ENCODE data around the gene CASP4. TPM values are rescaled to one million over a fixed set of nuclear protein-coding genes. Genes with fewer than 3 reads are reported as not detected.

The CASP4 gene
- total and polyA plus RNA-seq, 9 of the 15 experiments (the other 6 are each of a cell fraction or from before 2014, with no cell fraction given) = 0.15 to 0.42 (median 0.27) TPM; not detected in 1

- TF ChIP-seq TCF15 (CRISPR knock-in tag; IDR thresholded peaks at IDR 0.05) (no peak), HLTF (IDR thresholded peaks at IDR 0.05) (no peak), E4F1 (CRISPR knock-in tag; IDR thresholded peaks at IDR 0.05; ENCODE audit: borderline replicate concordance) (no peak), MYNN (IDR thresholded peaks at IDR 0.05) (no peak), MYNN (CRISPR knock-in tag; IDR thresholded peaks at IDR 0.05) (no peak)
Measured at GRCh38 chr11:104965735-104966134, 2.6 kb downstream of the CASP4 start (continued).

DNA sequence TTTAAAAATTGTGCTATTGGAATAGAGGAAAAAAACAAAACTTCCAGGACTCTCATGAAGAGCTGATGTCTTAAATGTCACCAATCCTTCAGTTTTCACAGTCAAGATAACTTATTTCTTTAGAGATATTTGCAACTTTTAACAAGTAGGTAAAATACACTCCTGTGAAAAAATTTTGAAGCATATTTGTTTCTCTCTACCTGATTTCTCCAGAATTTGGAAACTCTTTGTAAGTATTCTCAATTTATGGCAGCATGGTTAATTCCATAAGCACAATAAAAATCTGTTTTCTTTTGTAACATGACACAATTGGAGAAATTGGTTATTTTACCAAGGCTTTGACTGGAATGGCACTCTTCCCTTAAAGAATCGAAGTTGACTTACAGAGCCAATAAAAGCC, 4.1 kb downstream of the CASP4 start:
- no peak overlapping the region for H3K9ac ChIP-seq (ENCODE audit: insufficient read depth in 1 of 2, low read depth in 2 of 2, low read length in 2 of 2)
- H3K27me3 ChIP-seq (ENCODE audit: control insufficient read depth in 2 of 2, insufficient read depth in 2 of 2, low read length in 2 of 2) = no peaks in the 10 kb centered on the region
- DNase-seq (ENCODE audit: extremely low read depth in 1 of 4, low spot score in 3 of 4) (no peak), FAIRE-seq (no peak), ATAC-seq (no peak)
- BruUV-seq (replicated peaks) = no TSS peak
- no peaks in the 10 kb centered on the region for H4K20me1 ChIP-seq (replicated peaks; ENCODE audit: control insufficient read depth, insufficient read depth, low read length)
- intact Hi-C loops (cut with micrococcal nuclease) (no loop called here), in situ Hi-C loops (cut with MboI) (no loop called here)
- POLR2A ChIA-PET = no interaction called here
- H2AFZ ChIP-seq (ENCODE audit: low read depth, low read length) = no peak overlapping the region
- no peaks in the 10 kb centered on the region for H3K9me1 ChIP-seq (ENCODE audit: control insufficient read depth, insufficient read depth, low read length)
- H3K36me3 ChIP-seq (ENCODE audit: control insufficient read depth, insufficient read depth, low read length) = no peaks in the 10 kb centered on the region
- WGBS (ENCODE audit: insufficient coverage, low coverage, missing lambda C conversion rate) = 0% methylated on average over 1 of the region's 1 CpG
- H3K4me1 ChIP-seq (replicated peaks in 1 of 2; ENCODE audit: control insufficient read depth in 2 of 2, insufficient read depth in 2 of 2, low read length in 2 of 2) = no peaks in the 10 kb centered on the region
- no peaks in the 10 kb centered on the region; the same call in 1 of the 2 replicates for H3K9me3 ChIP-seq (replicated peaks; ENCODE audit: control insufficient read depth, insufficient read depth, low read depth, low read length)
- no peak overlapping the region for H3K4me3 ChIP-seq
- H3K79me2 ChIP-seq (ENCODE audit: control insufficient read depth, insufficient read depth, low read length) = no peaks in the 10 kb centered on the region
- CTCF ChIA-PET (ENCODE audit: low intra/inter-chr PET ratio) = no interaction called here
- no peak overlapping the region for H3K4me2 ChIP-seq (ENCODE audit: insufficient read depth, low read length)
- H3K27ac ChIP-seq (ENCODE audit: extremely low read depth, low read depth, low read length) = no peak overlapping the region
- no peak for TF ChIP-seq RUNX1 (IDR thresholded peaks at IDR 0.05; ENCODE audit: low read depth)
- TF ChIP-seq HDAC6 (IDR thresholded peaks at IDR 0.05; ENCODE audit: low read depth, low read length) = no peak
- TF ChIP-seq MCM7 (IDR thresholded peaks at IDR 0.05) = no peak
- no peak for TF ChIP-seq HDAC8 (tag; IDR thresholded peaks at IDR 0.05)
- TF ChIP-seq, protein P1, sequence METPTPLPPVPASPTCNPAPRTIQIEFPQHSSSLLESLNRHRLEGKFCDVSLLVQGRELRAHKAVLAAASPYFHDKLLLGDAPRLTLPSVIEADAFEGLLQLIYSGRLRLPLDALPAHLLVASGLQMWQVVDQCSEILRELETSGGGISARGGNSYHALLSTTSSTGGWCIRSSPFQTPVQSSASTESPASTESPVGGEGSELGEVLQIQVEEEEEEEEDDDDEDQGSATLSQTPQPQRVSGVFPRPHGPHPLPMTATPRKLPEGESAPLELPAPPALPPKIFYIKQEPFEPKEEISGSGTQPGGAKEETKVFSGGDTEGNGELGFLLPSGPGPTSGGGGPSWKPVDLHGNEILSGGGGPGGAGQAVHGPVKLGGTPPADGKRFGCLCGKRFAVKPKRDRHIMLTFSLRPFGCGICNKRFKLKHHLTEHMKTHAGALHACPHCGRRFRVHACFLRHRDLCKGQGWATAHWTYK (CRISPR knock-in tag; IDR thresholded peaks at IDR 0.05) = no peak
- no peak for TF ChIP-seq E2F8 (IDR thresholded peaks at IDR 0.05; ENCODE audit: low read depth, partially characterized antibody)
- TF ChIP-seq SFPQ (IDR thresholded peaks at IDR 0.05; ENCODE audit: low read depth, low read length) = no peak
- TF ChIP-seq HDAC1 (IDR thresholded peaks at IDR 0.05) = no peak

Data from K562 (cell line).